SH-SY5Y (cell line): ENCODE results near the gene CCL19.

Source experiments
- GATA2 ChIP-seq: IDR thresholded peaks from 2 replicates; pipeline ENCODE4 v1.6.1; 2011; ENCODE audit warnings: mild to moderate bottlenecking, low read depth, low read length
- GATA3 ChIP-seq: IDR thresholded peaks from 2 replicates; pipeline ENCODE4 v1.6.1; 2011; ENCODE audit warnings: low read depth, mild to moderate bottlenecking, low read length, moderate library complexity

- no peak for TF ChIP-seq GATA2
- no peak for TF ChIP-seq GATA3
Measured at GRCh38 chr9:34658461-34658860, 32.6 kb downstream of the CCL19 start.
